Endothelial cell of umbilical vein (primary cell): Measurements from ENCODE around the gene CDR2L. TPM values are rescaled to one million over a fixed set of nuclear protein-coding genes. Genes with fewer than 3 reads are reported as not detected.

ENCODE experiments used
- BruUV-seq: library from RNA; stranded (reverse); fragments of 400-500 nt; replicated peaks from 2 replicates; lab custom pipeline; 2021; lab: Mats Ljungman, UMichigan
- CTCF ChIA-PET: fragments of 300-600, 350-600 bp; sonication (Branson Sonifier 250); formaldehyde crosslinking; loops from one replicate; lab custom pipeline; 2021; ENCODE audit warnings: antibody characterized with exemption, inconsistent platforms; lab: Charles Lee
- POLR2A ChIA-PET: fragments of 300-600, 350-600 bp; sonication (Branson Sonifier 250); formaldehyde crosslinking; loops from one replicate; lab custom pipeline; 2021; ENCODE audit warnings: antibody characterized with exemption, inconsistent platforms; lab: Charles Lee
- DNase-seq: peaks from one replicate; pipeline ENCODE4 v3.0.0-alpha.2; 2011; ENCODE audit warnings: low read depth, low spot score
- FAIRE-seq: peaks from 2 replicates; lab custom pipeline; 2011; peaks lifted over from hg19 to GRCh38; lab: Jason Lieb, UNC
- H2AFZ ChIP-seq: 2 replicates; pipeline ENCODE4 v1.6.0; 2012; ENCODE audit warnings: low read depth, low read length, control low read depth, inconsistent platforms
- H3K27ac ChIP-seq: 2 replicates; pipeline ENCODE4 v1.5.1; 2011; ENCODE audit warnings: low read depth, mild to moderate bottlenecking, control low read depth, low read length, moderate library complexity; ENCODE audit not compliant: insufficient read depth
- H3K27me3 ChIP-seq, 2 experiments: 2 replicates each; pipeline versions ENCODE4 v1.6.0 to v1.6.1; 2011; ENCODE audit warnings: low read length in 2 of 2, mixed read lengths in 1 of 2; ENCODE audit not compliant: control insufficient read depth in 2 of 2, insufficient read depth in 2 of 2
- H3K36me3 ChIP-seq, 2 experiments: 2 replicates in 1 of 2; 3 replicates in 1 of 2; pipeline ENCODE4 v1.5.1; 2011; ENCODE audit warnings: low read length in 2 of 2, mild to moderate bottlenecking in 1 of 2, moderate library complexity in 1 of 2; ENCODE audit not compliant: control insufficient read depth in 2 of 2, insufficient read depth in 2 of 2; ENCODE audit errors: extremely low read depth in 1 of 2
- H3K4me1 ChIP-seq: 3 replicates; pipeline ENCODE4 v1.5.1; 2011; ENCODE audit warnings: mild to moderate bottlenecking, low read length; ENCODE audit not compliant: control insufficient read depth, insufficient read depth; ENCODE audit errors: extremely low read depth
- H3K4me2 ChIP-seq: 2 replicates; pipeline ENCODE4 v1.6.1; 2011; ENCODE audit warnings: low read length, control low read depth, mixed read lengths; ENCODE audit not compliant: insufficient read depth
- H3K4me3 ChIP-seq, 3 experiments: fragments of 200-600 bp in 1 of 3; sonication (generic), shearing (Covaris generic) in 1 of 3; replicated peaks in 1 of 3; 2 replicates each; pipeline ENCODE4 v1.5.1; 2011 to 2016; ENCODE audit warnings: control low read depth in 3 of 3, low read length in 3 of 3, mild to moderate bottlenecking in 2 of 3, inconsistent platforms in 1 of 3, low read depth in 1 of 3, moderate library complexity in 1 of 3; ENCODE audit not compliant: insufficient read depth in 1 of 3
- H3K79me2 ChIP-seq: 2 replicates; pipeline ENCODE4 v1.6.0; 2012; ENCODE audit warnings: low read length, inconsistent platforms; ENCODE audit not compliant: control insufficient read depth, insufficient read depth
- H3K9ac ChIP-seq: replicated peaks from 2 replicates; pipeline ENCODE3; 2011; ENCODE audit warnings: low read length, control low read depth; ENCODE audit not compliant: insufficient read depth; ENCODE audit errors: extremely low read depth
- H3K9me1 ChIP-seq: replicated peaks from 3 replicates; pipeline ENCODE4 v1.6.0; 2011; ENCODE audit warnings: mild to moderate bottlenecking, low read length; ENCODE audit not compliant: control insufficient read depth, insufficient read depth; ENCODE audit errors: extremely low read depth
- H3K9me3 ChIP-seq: replicated peaks from 2 replicates; pipeline ENCODE4 v1.5.1; 2012; ENCODE audit warnings: low read length, inconsistent platforms; ENCODE audit not compliant: control insufficient read depth, insufficient read depth
- H4K20me1 ChIP-seq: replicated peaks from 2 replicates; pipeline ENCODE3; 2011; ENCODE audit warnings: mild to moderate bottlenecking, low read length; ENCODE audit not compliant: control insufficient read depth, insufficient read depth; ENCODE audit errors: extremely low read depth
- FOS ChIP-seq: IDR thresholded peaks from 2 replicates; pipeline ENCODE4 v1.6.1; 2011; ENCODE audit warnings: mild to moderate bottlenecking, low read length, moderate library complexity, borderline replicate concordance; ENCODE audit not compliant: insufficient read depth
- MYC ChIP-seq: IDR thresholded peaks from one replicate; pipeline ENCODE4 v1.6.1; 2011; ENCODE audit warnings: mild to moderate bottlenecking, low read depth, low read length
- POLR2A ChIP-seq: IDR thresholded peaks from 2 replicates; pipeline ENCODE4 v1.6.1; 2012; ENCODE audit warnings: low read depth, mild to moderate bottlenecking, control low read depth, low read length
- dilution Hi-C: fragments of 300-500 bp; cut with MboI; formaldehyde crosslinking; loops from one replicate; pipeline ENCODE4 v1.15.0; 2019; ENCODE audit warnings: low sequenced_read_pairs; ENCODE audit not compliant: extremely low pct_ligation_motif_present
- intact Hi-C: fragments of 100-400 bp; cut with micrococcal nuclease; formaldehyde crosslinking; loops from one replicate; pipeline ENCODE4 v1.10.0; 2022
- polyA plus RNA-seq, 4 experiments: library from polyadenylated mRNA; depleted of rRNA in 3 of 4; stranded (reverse) in 3 of 4; unstranded in 1 of 4; fragments of >200 nt; gene quantifications; 2 replicates each; pipeline versions ENCODE4 v1.2.1 to v1.2.3, GENCODE V29; 2011 to 2012; ENCODE audit warnings: missing spikeins in 1 of 4
- total RNA-seq: library from RNA; stranded (reverse); gene quantifications from 2 replicates; pipeline ENCODE4 v1.2.3, GENCODE V29; 2021
- TF ChIP-seq, protein P1 (sequence below), 2 donors: IDR thresholded peaks; 1 replicate in 1 of 2; 2 replicates in 1 of 2; pipeline ENCODE4 v1.5.1; 2011; ENCODE audit warnings: low read length in 2 of 2, mild to moderate bottlenecking in 2 of 2, moderate library complexity in 2 of 2, control low read depth in 1 of 2, inconsistent platforms in 1 of 2, low read depth in 1 of 2; ENCODE audit not compliant: insufficient read depth in 1 of 2; ENCODE audit errors: extremely low read depth in 1 of 2

The CDR2L gene
- total and polyA plus RNA-seq, 2 donors (not counting 3 experiments of a cell fraction or from before 2014, with no cell fraction given) = 22.2 to 34.9 TPM

GRCh38 chr17:74959826-74960515, 27.5 kb upstream of the CDR2L start:
- H3K4me1 ChIP-seq = no peaks in the 10 kb centered on the region
- BruUV-seq = no TSS peak
- no peaks in the 10 kb centered on the region for H3K27me3 ChIP-seq
- DNase-seq (no peak), FAIRE-seq (no peak)
- dilution Hi-C loops = no loop called here
- H3K9me3 ChIP-seq = no peaks in the 10 kb centered on the region
- H3K79me2 ChIP-seq = no peaks in the 10 kb centered on the region
- H4K20me1 ChIP-seq = no peaks in the 10 kb centered on the region
- H3K9ac ChIP-seq = no peak overlapping the region
- H3K27ac ChIP-seq = no peak overlapping the region
- POLR2A ChIA-PET = no interaction called here
- no peak overlapping the region for H3K4me2 ChIP-seq
- CTCF ChIA-PET = interaction anchor here (0.7 to 4.8 kb wide), 14 partner anchors 9 to 242 kb away, joined by 3 to 134 read pairs (median 13); partner anchors contain the start of genes HID1 and MRPL58
- no peak overlapping the region for H2AFZ ChIP-seq
- H3K4me3 ChIP-seq = no peak overlapping the region
- no peaks in the 10 kb centered on the region for H3K36me3 ChIP-seq
- H3K9me1 ChIP-seq = no peaks in the 10 kb centered on the region
- intact Hi-C loops = loop anchor here (2.0 kb wide), 1 partner anchor 215 kb away; no protein-coding TSS in a partner anchor
- TF ChIP-seq MYC (no peak), POLR2A (no peak), FOS (no peak)
- TF ChIP-seq, protein P1, sequence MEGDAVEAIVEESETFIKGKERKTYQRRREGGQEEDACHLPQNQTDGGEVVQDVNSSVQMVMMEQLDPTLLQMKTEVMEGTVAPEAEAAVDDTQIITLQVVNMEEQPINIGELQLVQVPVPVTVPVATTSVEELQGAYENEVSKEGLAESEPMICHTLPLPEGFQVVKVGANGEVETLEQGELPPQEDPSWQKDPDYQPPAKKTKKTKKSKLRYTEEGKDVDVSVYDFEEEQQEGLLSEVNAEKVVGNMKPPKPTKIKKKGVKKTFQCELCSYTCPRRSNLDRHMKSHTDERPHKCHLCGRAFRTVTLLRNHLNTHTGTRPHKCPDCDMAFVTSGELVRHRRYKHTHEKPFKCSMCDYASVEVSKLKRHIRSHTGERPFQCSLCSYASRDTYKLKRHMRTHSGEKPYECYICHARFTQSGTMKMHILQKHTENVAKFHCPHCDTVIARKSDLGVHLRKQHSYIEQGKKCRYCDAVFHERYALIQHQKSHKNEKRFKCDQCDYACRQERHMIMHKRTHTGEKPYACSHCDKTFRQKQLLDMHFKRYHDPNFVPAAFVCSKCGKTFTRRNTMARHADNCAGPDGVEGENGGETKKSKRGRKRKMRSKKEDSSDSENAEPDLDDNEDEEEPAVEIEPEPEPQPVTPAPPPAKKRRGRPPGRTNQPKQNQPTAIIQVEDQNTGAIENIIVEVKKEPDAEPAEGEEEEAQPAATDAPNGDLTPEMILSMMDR (IDR thresholded peaks at IDR 0.05; ENCODE audit: extremely low read depth in 1 of 2, insufficient read depth in 1 of 2, low read depth in 1 of 2, low read length in 2 of 2) = no peak
